NCI-H1436 (cell line): ENCODE data around the gene MATR3.
"Not testable (repeated sequence)": the region's sequence is repeated elsewhere in the genome, so short reads cannot be mapped to it uniquely, and the experiment has no call there.

Source experiments
- DNase-seq: peaks from one replicate; lab custom pipeline; 2025; lab: John Stamatoyannopoulos, UW

The MATR3 gene

GRCh38 chr5:139354186-139354585 lies 60.6 kb downstream of the MATR3 start:
- DNase-seq: no peak

GRCh38 chr5:139355900-139356299 lies 62.4 kb downstream of the MATR3 start:
- DNase-seq: not testable (repeated sequence)

GRCh38 chr5:139358064-139358463 lies 64.5 kb downstream of the MATR3 start:
- DNase-seq: no peak

DNA sequence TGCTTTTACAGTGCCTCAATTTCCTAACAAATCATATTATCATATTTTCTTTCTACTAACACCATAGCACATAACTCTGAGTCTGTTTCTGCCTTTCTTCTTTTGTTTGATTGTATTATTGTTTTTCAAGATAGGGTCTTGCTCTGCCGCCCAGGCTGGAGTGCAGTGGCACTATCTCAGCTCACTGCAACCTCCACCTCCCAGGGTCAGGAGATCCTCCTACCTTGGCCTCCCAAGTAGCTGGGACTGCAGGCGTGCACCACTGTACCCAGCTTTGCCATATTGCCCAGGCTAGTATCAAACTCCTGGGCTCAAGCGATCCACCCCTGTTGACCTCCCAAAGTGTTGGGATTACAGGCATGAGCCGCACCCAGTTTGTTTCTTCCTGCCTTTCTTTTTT lies 66.8 kb downstream of the MATR3 start:
- DNase-seq: no peak

GRCh38 chr5:139361835-139362429 lies 68.4 kb downstream of the MATR3 start:
- DNase-seq: no peak

GRCh38 chr5:139363937-139364336 lies 70.4 kb downstream of the MATR3 start:
- no peak for DNase-seq

- no peak for DNase-seq
Measured at GRCh38 chr5:139364466-139364865, 70.9 kb downstream of the MATR3 start.

DNA sequence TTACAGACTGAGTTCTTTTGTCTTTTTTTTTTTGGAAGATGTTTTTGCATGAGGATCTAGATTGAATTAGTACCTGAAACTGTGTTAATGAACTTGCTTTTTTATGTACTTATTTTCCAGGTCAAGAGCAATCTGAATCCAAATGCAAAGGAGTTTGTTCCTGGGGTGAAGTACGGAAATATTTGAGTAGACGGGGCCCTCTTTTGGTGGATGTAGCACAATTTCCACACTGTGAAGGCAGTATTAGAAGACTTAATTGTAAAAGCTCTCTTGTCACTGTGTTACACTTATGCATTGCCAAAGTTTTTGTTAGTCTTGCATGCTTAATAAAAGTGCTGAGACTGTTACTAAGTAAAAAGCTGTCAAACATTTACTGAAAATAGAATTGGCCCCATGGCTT lies 75.1 kb downstream of the MATR3 start:
- DNase-seq: no peak

GRCh38 chr5:139369181-139369580 lies 75.6 kb downstream of the MATR3 start:
- no peak for DNase-seq

DNA sequence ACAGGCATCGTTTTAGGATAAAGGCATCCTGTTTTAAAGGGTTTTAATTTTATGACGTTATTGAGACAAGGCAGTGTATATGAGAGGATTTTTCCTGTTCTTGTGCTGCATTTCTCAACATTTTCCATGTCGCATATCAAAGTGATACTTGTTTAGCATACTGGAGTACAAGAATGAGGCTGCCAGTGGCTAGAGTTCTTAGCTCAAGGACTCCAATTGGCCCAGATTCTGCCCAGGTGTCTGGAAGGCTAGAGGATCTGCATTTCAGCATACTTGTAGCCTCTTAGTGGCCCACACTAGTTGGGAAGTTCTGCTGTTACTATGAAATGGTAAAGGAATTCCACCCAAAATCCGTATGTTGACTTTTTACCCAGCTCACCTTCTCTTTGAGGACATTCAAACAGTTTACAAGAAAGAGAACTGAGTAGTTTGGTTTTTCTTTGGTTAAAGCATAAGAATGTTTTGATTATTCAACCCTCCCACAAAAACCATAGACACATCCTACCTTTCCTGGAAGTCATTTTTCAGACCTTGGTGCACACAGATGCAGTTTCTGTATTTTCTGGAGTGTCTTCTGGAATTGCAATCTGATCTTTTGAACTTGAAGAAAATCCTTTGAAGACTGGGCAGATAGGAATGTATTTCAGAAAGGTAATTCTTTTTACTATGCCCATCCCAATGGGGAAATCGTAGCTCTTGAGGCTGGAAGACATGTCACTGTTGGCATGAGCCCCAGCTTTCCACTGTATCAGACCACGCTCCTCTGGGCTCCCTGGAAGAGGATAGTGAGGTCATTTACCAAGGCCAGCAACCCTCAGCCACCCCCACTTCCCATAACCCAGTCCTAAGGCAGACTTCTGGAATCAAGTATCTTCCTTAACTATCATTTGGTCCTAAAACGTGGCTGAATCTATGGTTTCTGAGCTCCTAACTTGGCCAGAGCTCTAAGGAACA lies 78.2 kb downstream of the MATR3 start:
- DNase-seq: no peak

GRCh38 chr5:139374909-139375308 lies 81.4 kb downstream of the MATR3 start:
- no peak for DNase-seq

- DNase-seq: no peak
Measured at GRCh38 chr5:139376364-139376763, 82.8 kb downstream of the MATR3 start.

DNA sequence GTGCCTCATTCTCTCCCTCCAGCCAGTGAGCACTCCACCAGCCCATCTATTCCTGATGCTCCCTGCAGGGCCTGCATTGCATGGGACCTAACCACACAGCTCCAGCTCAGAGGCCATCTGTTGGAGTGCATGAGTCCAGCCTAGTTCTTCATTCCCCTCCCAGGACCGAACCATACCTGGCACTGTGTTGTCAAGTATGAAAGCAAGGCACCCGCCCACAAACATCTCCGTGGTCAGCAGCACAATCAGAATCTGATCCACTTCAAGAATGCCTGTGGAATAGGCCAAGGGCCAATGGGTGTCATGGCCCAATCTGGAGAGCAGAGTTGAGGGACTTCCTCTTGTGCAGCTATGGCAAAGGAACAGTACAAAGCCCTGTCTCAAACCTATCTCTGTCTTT lies 83.7 kb downstream of the MATR3 start:
- no peak for DNase-seq

DNA sequence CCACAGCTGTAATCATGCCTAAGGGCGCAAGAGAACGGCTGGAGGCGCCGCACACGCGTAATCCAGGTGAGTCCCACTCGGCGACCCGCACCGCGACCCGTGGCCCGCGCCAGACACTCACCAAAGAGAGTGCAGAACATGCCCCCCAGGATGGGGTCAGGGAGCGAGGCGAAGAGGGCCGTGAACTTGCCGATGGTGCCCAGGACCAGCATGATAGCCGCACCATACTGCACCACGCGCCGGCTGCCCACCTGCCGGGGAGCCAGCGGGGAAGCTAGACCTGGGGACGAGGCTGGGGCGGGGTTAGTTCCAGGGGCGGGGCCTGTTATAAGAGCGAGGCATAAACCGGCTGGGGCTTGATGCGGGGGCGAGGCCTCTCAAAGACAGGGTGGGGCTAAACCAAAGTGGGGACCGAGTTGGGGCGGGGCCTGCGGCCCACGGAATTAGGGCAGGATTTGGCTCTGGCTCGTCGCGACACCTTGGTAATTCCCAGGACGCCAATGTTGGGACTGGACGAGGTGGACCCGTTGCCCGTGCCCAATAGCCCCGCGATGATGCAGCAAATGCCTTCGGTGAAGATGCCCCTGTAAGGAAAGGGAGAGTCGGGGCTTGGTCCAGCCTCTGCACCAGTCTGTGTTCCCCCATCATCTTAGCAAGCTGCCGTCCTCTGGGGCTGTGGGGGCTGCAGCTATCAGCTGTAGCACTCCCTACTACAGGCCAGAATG lies 84.7 kb downstream of the MATR3 start:
- DNase-seq: no peak

- no peak for DNase-seq
Measured at GRCh38 chr5:139378941-139379361, 85.4 kb downstream of the MATR3 start.

DNA sequence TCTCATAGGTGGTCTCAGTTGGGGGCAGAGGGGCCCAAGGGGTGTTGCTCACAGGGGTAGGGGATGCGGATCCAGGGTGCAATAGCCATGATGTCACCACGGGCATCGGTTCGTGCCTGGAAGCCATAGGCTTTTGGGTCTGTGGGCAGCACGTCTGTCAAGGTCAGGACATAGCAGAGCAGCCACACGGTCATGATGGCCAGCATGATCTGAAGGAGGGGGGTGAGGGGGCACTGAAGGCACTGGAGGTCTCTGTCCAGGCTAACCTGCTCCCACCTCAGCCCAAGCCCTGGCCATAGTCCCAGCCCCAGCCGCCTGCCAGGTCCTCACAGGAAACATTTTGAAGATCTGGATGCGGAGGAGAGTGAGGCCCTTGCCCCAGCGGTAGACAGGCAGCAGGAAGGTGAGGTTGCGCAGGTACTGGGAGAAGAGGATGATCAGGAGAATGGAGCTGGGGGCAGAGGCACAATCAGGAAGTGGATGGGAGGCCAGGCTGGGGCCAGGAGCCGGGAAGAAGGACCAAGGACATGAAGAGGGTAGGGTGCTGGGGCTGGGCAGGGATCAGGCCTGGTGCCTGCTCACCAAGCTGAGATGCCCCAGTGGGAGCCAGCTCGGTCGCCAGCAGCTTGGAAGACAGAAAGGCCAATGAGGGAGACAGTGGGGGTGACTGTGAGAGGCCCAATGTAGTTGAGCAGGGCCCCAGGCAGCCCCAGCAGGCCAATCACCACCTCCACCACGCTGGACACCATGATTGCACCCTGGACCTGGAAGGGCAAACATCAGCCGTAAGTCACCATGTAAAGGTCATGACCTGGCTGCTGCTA lies 86.3 kb downstream of the MATR3 start:
- DNase-seq: no peak
